ENCODE data around the gene SPINK13. TPM values are rescaled to one million over a fixed set of nuclear protein-coding genes. Genes with fewer than 3 reads are reported as not detected.

Gene SPINK13
- total and polyA plus RNA-seq, 2 of the 13 experiments (the other 11 are each of a cell fraction or from before 2014, with no cell fraction given) = not detected

DNA sequence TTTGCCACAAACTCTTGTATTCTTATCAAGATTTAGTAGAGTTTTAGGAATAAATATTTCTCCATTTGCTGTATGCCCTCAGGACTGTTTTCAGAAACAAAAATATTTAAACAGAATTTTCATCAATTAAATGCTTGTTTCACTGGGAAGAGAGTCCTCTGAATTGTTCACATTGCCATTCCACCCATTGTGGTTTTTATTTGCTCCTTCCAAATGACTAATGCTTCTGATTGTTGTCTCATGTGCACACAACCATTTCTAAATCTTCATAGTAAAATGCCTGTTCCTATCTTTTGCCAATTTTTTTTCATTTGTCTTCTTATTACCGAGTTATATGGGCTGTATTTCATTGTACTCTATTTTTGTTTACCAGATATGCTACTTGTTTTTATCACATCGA is 19.7 kb upstream of the SPINK13 start:
- Histone ChIP-seq H3K4me3 (replicated peaks in 1 of 3; ENCODE audit: insufficient read depth in 1 of 3, low read depth in 2 of 3, low read length in 3 of 3) (no peak overlapping the region), H3K4me1 (ENCODE audit: insufficient read depth, low read length) (no peaks in the 10 kb centered on the region), H3K27me3 (ENCODE audit: control insufficient read depth in 1 of 2, insufficient read depth in 2 of 2, low read length in 2 of 2) (no peaks in the 10 kb centered on the region), H3K9me3 (ENCODE audit: low read length) (no peaks in the 10 kb centered on the region), H4K20me1 (ENCODE audit: insufficient read depth, low read length) (no peaks in the 10 kb centered on the region), H3K36me3 (replicated peaks in 1 of 2; ENCODE audit: control insufficient read depth in 1 of 2, insufficient read depth in 2 of 2, low read length in 2 of 2) (no peaks in the 10 kb centered on the region), H3K9ac (ENCODE audit: insufficient read depth, low read depth, low read length) (no peak overlapping the region), H3K27ac (ENCODE audit: extremely low read length, insufficient read depth, low read length) (no peak overlapping the region), H3K79me2 (ENCODE audit: insufficient read depth, low read length) (no peaks in the 10 kb centered on the region), H2AFZ (ENCODE audit: low read length) (no peak overlapping the region), H3K4me2 (ENCODE audit: low read depth, low read length) (no peak overlapping the region)
- intact Hi-C loops (cut with micrococcal nuclease; ENCODE audit: unreplicated experiment) (no loop called here), in situ Hi-C loops (cut with HindIII; ENCODE audit: extremely low pct_ligation_motif_present, low pct_unique_long_range_greater_than_20kb) (no loop called here)
- ChIA-PET CTCF (ENCODE audit: low intra/inter-chr PET ratio, low total read pairs) (no interaction called here), POLR2A (no interaction called here)
- ATAC-seq (no peak), DNase-seq (ENCODE audit: low spot score) (no peak), FAIRE-seq (no peak)
- under 1% methylated on average over 2 of the region's 2 CpGs for WGBS (ENCODE audit: low lambda C conversion rate)
- no peak for TF ChIP-seq PHF20 (CRISPR knock-in tag; IDR thresholded peaks at IDR 0.05)
- no peak for TF ChIP-seq KMT2B (CRISPR knock-in tag; IDR thresholded peaks at IDR 0.05)
- TF ChIP-seq, protein P1, sequence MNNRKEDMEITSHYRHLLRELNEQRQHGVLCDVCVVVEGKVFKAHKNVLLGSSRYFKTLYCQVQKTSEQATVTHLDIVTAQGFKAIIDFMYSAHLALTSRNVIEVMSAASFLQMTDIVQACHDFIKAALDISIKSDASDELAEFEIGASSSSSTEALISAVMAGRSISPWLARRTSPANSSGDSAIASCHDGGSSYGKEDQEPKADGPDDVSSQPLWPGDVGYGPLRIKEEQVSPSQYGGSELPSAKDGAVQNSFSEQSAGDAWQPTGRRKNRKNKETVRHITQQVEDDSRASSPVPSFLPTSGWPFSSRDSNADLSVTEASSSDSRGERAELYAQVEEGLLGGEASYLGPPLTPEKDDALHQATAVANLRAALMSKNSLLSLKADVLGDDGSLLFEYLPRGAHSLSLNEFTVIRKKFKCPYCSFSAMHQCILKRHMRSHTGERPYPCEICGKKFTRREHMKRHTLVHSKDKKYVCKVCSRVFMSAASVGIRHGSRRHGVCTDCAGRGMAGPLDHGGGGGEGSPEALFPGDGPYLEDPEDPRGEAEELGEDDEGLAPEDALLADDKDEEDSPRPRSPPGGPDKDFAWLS (CRISPR knock-in tag; IDR thresholded peaks at IDR 0.05; ENCODE audit: borderline replicate concordance) = no peak
- TF ChIP-seq PITX1 (CRISPR knock-in tag; IDR thresholded peaks at IDR 0.05) = no peak
- TF ChIP-seq GFI1 (CRISPR knock-in tag; IDR thresholded peaks at IDR 0.05; ENCODE audit: borderline replicate concordance) = no peak
- TF ChIP-seq STAG1 (CRISPR knock-in tag; IDR thresholded peaks at IDR 0.05) = no peak
- no TSS peak for BruUV-seq (replicated peaks)

- FAIRE-seq (no peak), DNase-seq (ENCODE audit: low spot score) (no peak), ATAC-seq (no peak)
- no peak overlapping the region for H3K27ac ChIP-seq (ENCODE audit: extremely low read length, insufficient read depth, low read length)
- no peak overlapping the region for H3K4me3 ChIP-seq (replicated peaks in 1 of 3; ENCODE audit: insufficient read depth in 1 of 3, low read depth in 2 of 3, low read length in 3 of 3)
- ChIA-PET POLR2A (no interaction called here), CTCF (ENCODE audit: low intra/inter-chr PET ratio, low total read pairs) (no interaction called here)
- H3K4me2 ChIP-seq (ENCODE audit: low read depth, low read length) = no peak overlapping the region
- no peaks in the 10 kb centered on the region for H3K79me2 ChIP-seq (ENCODE audit: insufficient read depth, low read length)
- in situ Hi-C loops (cut with HindIII; ENCODE audit: extremely low pct_ligation_motif_present, low pct_unique_long_range_greater_than_20kb) (no loop called here), intact Hi-C loops (cut with micrococcal nuclease; ENCODE audit: unreplicated experiment) (no loop called here)
- no peak overlapping the region for H2AFZ ChIP-seq (ENCODE audit: low read length)
- no peak overlapping the region for H3K9ac ChIP-seq (ENCODE audit: insufficient read depth, low read depth, low read length)
- H3K36me3 ChIP-seq (replicated peaks in 1 of 2; ENCODE audit: control insufficient read depth in 1 of 2, insufficient read depth in 2 of 2, low read length in 2 of 2) = no peaks in the 10 kb centered on the region
- H3K9me3 ChIP-seq (ENCODE audit: low read length) = peaks cover 15% of the 10 kb centered on the region
- BruUV-seq (replicated peaks) = no TSS peak
- no peaks in the 10 kb centered on the region for H4K20me1 ChIP-seq (ENCODE audit: insufficient read depth, low read length)
- H3K27me3 ChIP-seq (ENCODE audit: control insufficient read depth in 1 of 2, insufficient read depth in 2 of 2, low read length in 2 of 2) = no peaks in the 10 kb centered on the region
- no peaks in the 10 kb centered on the region for H3K4me1 ChIP-seq (ENCODE audit: insufficient read depth, low read length)
- TF ChIP-seq ZSCAN31 (CRISPR knock-in tag; IDR thresholded peaks at IDR 0.05; ENCODE audit: low read depth) = no peak
- no peak for TF ChIP-seq KAT8 (CRISPR knock-in tag; IDR thresholded peaks at IDR 0.05)
- TF ChIP-seq KDM5A (IDR thresholded peaks at IDR 0.05; ENCODE audit: borderline replicate concordance, low read length) = no peak
- TF ChIP-seq HMG20B (CRISPR knock-in tag; conservative IDR thresholded peaks at IDR 0.05) = no peak
- no peak for TF ChIP-seq ZNF343 (CRISPR knock-in tag; IDR thresholded peaks at IDR 0.05)
- no peak for TF ChIP-seq RXRA (CRISPR knock-in tag; IDR thresholded peaks at IDR 0.05)
- no peak for TF ChIP-seq ZBED4 (CRISPR knock-in tag; IDR thresholded peaks at IDR 0.05; ENCODE audit: borderline replicate concordance)
- TF ChIP-seq ZNF816 (CRISPR knock-in tag; IDR thresholded peaks at IDR 0.05; ENCODE audit: borderline replicate concordance) = no peak
- TF ChIP-seq NFKBIZ (CRISPR knock-in tag; IDR thresholded peaks at IDR 0.05) = no peak
Measured at GRCh38 chr5:148255456-148255855, 13.1 kb upstream of the SPINK13 start.

Data from HepG2 (cell line).